Mesodermal cell (in vitro differentiated cells): ENCODE measurements around the gene LRRC17.
"Not testable (repeated sequence)": the region's sequence is repeated elsewhere in the genome, so short reads cannot be mapped to it uniquely, and the experiment has no call there.

Experiments used
- H3K27ac ChIP-seq: 2 replicates; pipeline ENCODE4 v1.7.0; 2013; ENCODE audit warnings: mild to moderate bottlenecking, low read depth, low read length, moderate library complexity; ENCODE audit not compliant: severe bottlenecking
- H3K36me3 ChIP-seq: 2 replicates; pipeline ENCODE4 v1.7.1; 2013; ENCODE audit warnings: mild to moderate bottlenecking, low read length, moderate library complexity; ENCODE audit not compliant: control insufficient read depth, insufficient read depth
- H3K4me1 ChIP-seq: one replicate; pipeline ENCODE4 v1.7.1; 2013; ENCODE audit warnings: mild to moderate bottlenecking, low read length; ENCODE audit not compliant: insufficient read depth, control insufficient read depth, poor library complexity, severe bottlenecking
- H3K4me3 ChIP-seq: 2 replicates; pipeline ENCODE4 v1.7.0; 2013; ENCODE audit warnings: low read length, control low read depth, mild to moderate bottlenecking; ENCODE audit not compliant: insufficient read depth, poor library complexity, severe bottlenecking; ENCODE audit errors: extremely low read depth
- H3K9me3 ChIP-seq: 2 replicates; pipeline ENCODE4 v1.7.1; 2013; ENCODE audit warnings: mild to moderate bottlenecking, low read length, moderate library complexity; ENCODE audit not compliant: control insufficient read depth
- WGBS, 2 experiments: methylation state at CpG; one replicate each; pipeline ENCODE4 v1.1.5; 2013; ENCODE audit warnings: missing lambda C conversion rate in 2 of 2; ENCODE audit not compliant: insufficient coverage in 2 of 2; 5-methylcytosine and 5-hydroxymethylcytosine counted together

LRRC17 gene

DNA sequence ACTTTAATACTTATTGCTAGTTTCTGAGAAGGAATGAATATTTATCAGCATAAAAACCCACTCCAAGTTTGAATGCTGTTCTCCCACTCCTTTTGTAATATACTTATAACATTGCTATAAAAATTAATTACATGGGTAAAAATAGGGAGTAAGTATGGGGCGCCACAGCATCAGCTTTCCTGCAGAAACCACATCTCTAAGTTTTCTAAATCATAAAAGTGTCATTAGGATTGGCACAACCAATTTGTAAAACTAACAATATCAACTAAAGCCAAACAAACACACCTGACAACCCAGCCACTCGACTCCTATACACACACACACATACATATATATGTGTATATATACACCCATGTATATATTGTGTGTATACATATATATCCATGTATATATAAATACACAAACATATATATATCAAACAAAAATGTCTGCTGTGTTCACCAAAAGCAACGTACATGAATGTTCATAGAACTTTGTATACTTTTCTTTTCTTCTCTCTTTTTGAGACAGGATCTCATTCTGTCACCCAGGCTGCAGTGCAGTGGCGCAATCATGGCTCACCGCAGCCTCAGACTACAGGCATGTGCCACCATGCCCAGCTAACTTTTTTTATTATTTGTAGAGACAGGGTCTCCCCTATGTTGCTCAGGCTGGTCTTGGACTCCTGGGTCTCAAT lies 14.8 kb upstream of the LRRC17 start:
- Histone ChIP-seq H3K36me3 (no peaks in the 10 kb centered on the region), H3K4me1 (no peaks in the 10 kb centered on the region), H3K9me3 (no peaks in the 10 kb centered on the region), H3K4me3 (no peak overlapping the region), H3K27ac (no peak overlapping the region)
- WGBS, 2 experiments, result 84 to 93% methylated on average over 2 to 3 of the region's 5 CpGs

DNA sequence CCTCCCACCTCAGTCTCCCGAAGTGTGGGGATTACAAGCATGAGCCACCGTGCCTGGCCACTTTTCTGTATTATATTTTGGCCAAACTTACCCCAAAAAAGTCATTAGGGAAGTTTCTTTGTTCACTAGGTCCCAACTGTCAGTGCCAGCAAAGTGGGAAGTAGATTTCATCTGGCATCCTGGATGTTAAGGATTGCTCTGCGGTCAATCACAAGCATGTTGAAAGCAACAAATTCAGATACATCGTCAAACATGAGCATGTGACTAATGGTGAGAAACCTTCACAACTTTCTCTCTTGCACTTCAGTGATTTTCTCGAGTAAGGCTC lies 14.3 kb upstream of the LRRC17 start:
- 86 to 93% methylated on average over 3 to 4 of the region's 5 CpGs for WGBS, 2 experiments
- Histone ChIP-seq H3K9me3 (no peaks in the 10 kb centered on the region), H3K27ac (no peak overlapping the region), H3K4me3 (no peak overlapping the region), H3K4me1 (no peaks in the 10 kb centered on the region), H3K36me3 (no peaks in the 10 kb centered on the region)

DNA sequence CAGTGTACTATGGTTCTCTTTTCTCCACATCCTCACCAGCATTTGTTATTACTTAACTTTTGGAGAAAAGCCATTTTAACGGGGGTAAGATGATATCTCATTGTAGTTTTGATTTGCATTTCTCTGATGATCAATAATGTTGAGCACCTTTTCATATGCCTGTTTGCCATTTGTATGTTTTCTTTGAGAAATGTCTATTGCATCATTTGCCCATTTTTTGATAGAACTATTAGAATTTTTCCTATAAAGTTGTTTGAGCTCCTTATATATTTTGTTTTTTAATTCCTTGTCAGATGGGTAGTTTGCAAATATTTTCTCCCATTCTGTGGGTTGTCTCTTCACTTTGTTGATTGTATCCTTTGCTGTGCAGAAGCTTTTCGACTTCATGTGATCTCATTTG lies 10.7 kb upstream of the LRRC17 start:
- H3K4me1 ChIP-seq, H3K9me3 ChIP-seq, H3K4me3 ChIP-seq, H3K27ac ChIP-seq, H3K36me3 ChIP-seq: not testable (repeated sequence)
- no CpG with 5 or more reads among the region's 2 CpGs for WGBS, 2 experiments

DNA sequence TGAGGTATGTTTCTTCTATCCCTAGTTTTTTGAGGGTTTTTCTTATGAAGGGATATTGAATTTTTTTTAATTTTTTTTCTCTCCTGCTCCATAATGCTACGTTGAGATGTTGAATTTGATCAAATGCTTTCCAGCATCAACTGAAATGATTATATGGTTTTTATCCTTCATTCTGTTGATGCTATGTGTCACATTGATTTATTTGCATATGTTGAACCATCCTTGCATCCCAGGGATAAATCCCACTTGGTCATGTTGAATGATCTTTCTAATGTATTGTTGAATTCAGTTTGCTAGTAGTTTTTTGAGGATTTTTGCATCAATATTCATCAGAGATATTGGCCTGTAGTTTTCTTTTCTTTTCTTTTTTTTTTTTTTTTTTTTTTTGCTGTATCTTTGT lies 9.2 kb upstream of the LRRC17 start:
- no CpG with 5 or more reads among the region's 1 CpG for WGBS, 2 experiments
- not testable (repeated sequence) for H3K4me3 ChIP-seq, H3K27ac ChIP-seq, H3K36me3 ChIP-seq, H3K9me3 ChIP-seq, H3K4me1 ChIP-seq

DNA sequence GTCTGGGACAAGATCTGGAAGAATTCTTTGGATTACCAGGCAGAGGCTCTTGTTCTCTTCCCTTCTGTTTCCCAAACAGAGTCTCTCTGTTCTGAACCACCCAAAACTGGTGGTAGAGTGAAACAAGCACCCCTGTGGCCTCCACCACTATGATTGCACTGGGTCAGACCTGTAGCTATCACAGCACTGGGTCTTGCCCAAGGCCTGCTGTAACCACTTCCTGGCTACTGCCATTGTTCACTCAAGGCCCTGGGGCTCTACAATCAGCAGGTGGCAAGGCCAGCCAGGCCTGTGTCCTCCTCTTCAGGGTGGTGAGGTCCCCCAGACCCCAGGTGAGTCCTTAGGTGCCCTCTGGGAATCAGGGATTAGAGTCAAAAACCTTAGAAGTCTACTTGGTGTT lies 4.1 kb upstream of the LRRC17 start:
- Histone ChIP-seq H3K4me3 (no peak overlapping the region), H3K27ac (no peak overlapping the region), H3K4me1 (no peaks in the 10 kb centered on the region), H3K36me3 (no peaks in the 10 kb centered on the region), H3K9me3 (no peaks in the 10 kb centered on the region)

DNA sequence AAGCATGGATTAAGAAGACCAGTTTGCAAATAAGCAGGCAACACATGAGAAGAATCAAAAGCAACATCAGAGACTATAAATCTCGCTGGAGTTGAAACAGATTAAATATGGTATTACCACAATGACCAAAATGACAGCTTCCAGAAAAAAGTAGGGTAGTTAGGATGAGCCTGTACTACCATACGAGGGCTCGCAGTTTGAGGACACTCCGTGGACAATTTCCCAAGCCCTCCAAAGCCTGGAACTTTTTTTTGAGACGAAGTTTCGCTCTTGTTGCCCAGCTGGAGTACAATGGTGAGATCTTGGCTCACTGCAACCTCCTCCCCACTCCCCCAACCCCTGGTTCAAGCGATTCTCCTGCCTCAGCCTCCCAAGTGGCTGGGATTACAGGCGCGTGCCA lies 1.0 kb downstream of the LRRC17 start:
- Histone ChIP-seq H3K27ac (no peak overlapping the region), H3K4me3 (no peak overlapping the region), H3K4me1 (peaks cover 12% of the 10 kb centered on the region)

DNA sequence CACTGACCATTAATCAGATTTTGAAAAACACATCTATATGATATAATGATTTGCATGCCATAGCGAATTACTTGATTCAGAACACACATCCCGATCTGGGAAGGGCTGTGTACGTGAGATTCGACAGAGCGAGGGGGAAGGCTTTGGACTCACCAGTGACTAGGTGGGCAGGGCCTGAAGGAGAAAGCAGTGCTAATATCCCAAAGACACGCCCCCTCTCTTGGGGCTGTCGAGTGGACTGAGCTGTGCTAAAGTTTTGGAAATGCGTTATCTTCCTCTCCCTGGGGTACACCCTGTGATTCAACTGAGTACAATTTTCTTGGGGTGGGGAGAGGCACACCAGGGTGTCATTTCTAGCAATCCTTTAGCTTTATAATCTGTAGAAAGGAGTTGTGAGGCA lies 1.8 kb downstream of the LRRC17 start:
- 66 to 86% methylated on average over 3 to 5 of the region's 8 CpGs for WGBS, 2 experiments
- H3K9me3 ChIP-seq, result no peaks in the 10 kb centered on the region
- no peak overlapping the region for H3K4me3 ChIP-seq
- H3K4me1 ChIP-seq, result peaks cover 12% of the 10 kb centered on the region
- no peaks in the 10 kb centered on the region for H3K36me3 ChIP-seq
- no peak overlapping the region for H3K27ac ChIP-seq

More for the DNA sequence above, 1.0 kb downstream of the LRRC17 start:
- WGBS, 2 experiments, result 96% methylated on average over 3 to 7 of the region's 9 CpGs
- no peaks in the 10 kb centered on the region for H3K9me3 ChIP-seq
- no peaks in the 10 kb centered on the region for H3K36me3 ChIP-seq

DNA sequence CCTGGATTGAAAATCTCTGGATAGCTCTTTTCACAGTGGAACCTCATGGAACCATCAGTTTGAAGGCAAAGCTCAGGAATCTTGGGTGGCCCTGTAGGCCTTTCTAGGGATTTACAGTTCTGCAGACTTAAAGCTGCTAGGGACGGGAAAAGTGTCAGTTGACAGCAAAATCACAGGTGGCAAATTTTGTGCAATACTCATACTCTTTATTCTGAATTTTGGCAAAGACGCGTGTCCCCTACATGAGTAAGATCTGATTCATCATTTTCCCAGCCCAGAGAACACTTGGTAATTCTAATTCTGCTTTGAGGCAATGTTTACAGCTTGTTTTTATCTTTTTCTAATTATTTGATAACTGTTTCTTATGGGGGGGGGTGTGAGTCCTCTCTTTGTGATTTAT lies 3.6 kb downstream of the LRRC17 start:
- H3K4me1 ChIP-seq, result peaks cover 12% of the 10 kb centered on the region
- WGBS, 2 experiments, result 75 to 89% methylated on average over 1 to 3 of the region's 3 CpGs
- H3K27ac ChIP-seq, result no peak overlapping the region
- no peaks in the 10 kb centered on the region for H3K9me3 ChIP-seq
- no peak overlapping the region for H3K4me3 ChIP-seq
- H3K36me3 ChIP-seq, result no peaks in the 10 kb centered on the region

DNA sequence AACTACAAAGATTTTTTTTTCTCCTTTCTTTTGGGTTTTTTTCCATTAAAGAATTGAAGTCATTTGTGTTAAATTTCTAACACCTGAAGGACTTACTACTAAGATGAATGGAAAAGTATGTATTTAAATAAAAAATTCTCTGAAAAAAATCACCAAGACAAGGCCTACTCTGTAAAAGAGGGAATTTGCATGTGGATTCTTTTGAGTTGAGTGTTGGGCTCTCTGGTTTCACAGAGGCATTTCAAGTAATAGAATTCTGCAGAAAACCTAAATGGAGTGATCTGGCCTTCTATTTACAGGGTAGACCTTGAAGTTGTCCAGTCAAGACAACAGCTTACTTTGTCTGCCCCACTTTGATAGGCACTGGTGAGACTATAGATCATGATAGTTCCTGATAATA lies 4.1 kb downstream of the LRRC17 start:
- Histone ChIP-seq H3K36me3 (no peaks in the 10 kb centered on the region), H3K4me1 (peaks cover 12% of the 10 kb centered on the region), H3K9me3 (no peaks in the 10 kb centered on the region), H3K4me3 (no peak overlapping the region), H3K27ac (no peak overlapping the region)

DNA sequence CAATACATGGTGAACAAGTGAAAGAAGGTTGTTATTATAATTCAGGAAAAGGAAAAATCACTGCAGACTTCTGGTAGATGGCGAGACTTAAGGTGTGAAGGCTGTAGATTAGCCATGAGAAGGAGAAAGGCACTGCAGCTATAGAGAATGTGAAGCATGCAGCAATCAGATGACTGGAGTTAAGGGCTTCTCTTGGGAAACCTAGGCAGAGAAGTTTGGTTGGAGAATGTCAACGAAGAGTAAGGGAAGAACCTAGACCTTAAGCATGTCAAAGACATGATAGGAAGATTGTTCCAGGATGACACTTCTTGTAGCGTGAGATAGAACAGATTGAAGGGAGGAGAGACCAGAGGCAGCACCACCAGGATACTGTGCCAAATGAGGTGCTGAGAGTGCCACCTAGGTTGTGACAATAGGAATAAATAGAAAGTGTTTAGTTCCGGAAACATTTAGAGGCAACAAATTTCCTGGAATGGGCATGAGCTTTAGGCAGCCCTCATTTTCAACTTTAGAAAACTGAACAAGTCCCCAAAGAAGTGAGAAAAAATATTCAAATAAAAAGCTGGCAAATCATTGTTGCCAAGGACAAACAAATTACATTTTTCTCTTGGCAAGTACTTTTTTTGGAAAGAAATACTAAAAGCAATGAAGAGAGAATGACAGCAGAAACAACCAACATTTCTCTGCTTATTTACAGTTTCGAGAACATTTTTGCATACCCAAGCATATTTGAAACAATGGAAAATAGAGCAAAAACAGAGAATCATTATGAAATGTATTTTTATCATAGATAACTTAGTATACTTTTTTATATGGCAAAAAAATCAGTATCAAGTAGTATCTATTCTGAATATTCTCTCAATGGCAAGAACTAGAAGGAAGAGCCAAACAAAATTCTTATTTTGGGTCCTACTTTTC lies 4.9 kb downstream of the LRRC17 start:
- WGBS, 2 experiments, result 72 to 79% methylated on average over 3 to 4 of the region's 5 CpGs
- H3K36me3 ChIP-seq, result no peaks in the 10 kb centered on the region
- H3K9me3 ChIP-seq, result no peaks in the 10 kb centered on the region
- H3K4me3 ChIP-seq, result no peak overlapping the region
- peaks cover 12% of the 10 kb centered on the region for H3K4me1 ChIP-seq
- H3K27ac ChIP-seq, result no peak overlapping the region

DNA sequence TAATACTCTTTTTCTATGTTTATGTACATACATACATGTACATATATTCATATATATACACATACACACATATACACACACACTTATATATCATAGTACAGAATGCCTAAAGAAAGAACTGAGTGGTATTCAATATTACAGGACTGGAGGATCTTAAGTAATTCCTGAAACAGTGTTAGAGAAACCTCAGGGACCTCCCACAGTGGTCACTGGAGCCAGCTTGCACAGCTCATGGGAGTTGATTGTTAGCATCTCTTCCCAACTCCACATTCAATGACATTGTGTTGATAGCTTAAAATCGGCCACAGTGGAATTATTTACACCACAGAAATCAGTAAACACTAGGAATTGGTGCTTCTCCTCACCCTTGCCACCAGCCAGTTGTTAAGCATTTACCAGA lies 6.0 kb downstream of the LRRC17 start:
- WGBS, 2 experiments, result 40% methylated on average over 1 of the region's 1 CpG; no CpG with 5 or more reads in 1 of the 2 experiments
- Histone ChIP-seq H3K9me3 (no peaks in the 10 kb centered on the region), H3K4me3 (no peak overlapping the region), H3K4me1 (peaks cover 12% of the 10 kb centered on the region), H3K27ac (no peak overlapping the region), H3K36me3 (no peaks in the 10 kb centered on the region)
